Kidney epithelial cell (primary cell): Measurements from ENCODE around the gene LDLRAD4. TPM values are rescaled to one million over a fixed set of nuclear protein-coding genes. Genes with fewer than 3 reads are reported as not detected.

ENCODE experiments used
- DNase-seq: peaks from one replicate; pipeline ENCODE4 v3.0.0-alpha.2; 2010; ENCODE audit warnings: low read depth
- H3K27me3 ChIP-seq: 2 replicates; pipeline ENCODE4 v1.6.0; 2011; ENCODE audit warnings: low read length; ENCODE audit not compliant: control insufficient read depth, insufficient read depth
- H3K36me3 ChIP-seq: 2 replicates; pipeline ENCODE4 v1.5.1; 2011; ENCODE audit warnings: low read length; ENCODE audit not compliant: control insufficient read depth, insufficient read depth
- H3K4me3 ChIP-seq: 2 replicates; pipeline ENCODE4 v1.5.1; 2011; ENCODE audit warnings: low read depth, mild to moderate bottlenecking, control low read depth, low read length
- CTCF ChIP-seq: IDR thresholded peaks from 2 replicates; pipeline ENCODE4 v1.5.1; 2011; ENCODE audit warnings: mild to moderate bottlenecking, moderate library complexity, low read length, control low read depth, inconsistent platforms; ENCODE audit not compliant: insufficient read depth, poor library complexity, severe bottlenecking
- total RNA-seq: library from RNA; depleted of rRNA; stranded (reverse); fragments of >200 nt; gene quantifications from 2 replicates; pipeline ENCODE4 v1.2.3, GENCODE V29; 2015

LDLRAD4 gene
- total RNA-seq, 1 donor from 2014 or later, result 5.8 TPM

- TF ChIP-seq CTCF, result no peak
- DNase-seq, result no peak
- Histone ChIP-seq H3K36me3 (no peaks in the 10 kb centered on the region), H3K27me3 (no peaks in the 10 kb centered on the region), H3K4me3 (no peak overlapping the region)
Observed at GRCh38 chr18:13285874-13286273, 67.3 kb downstream of the LDLRAD4 start.

GRCh38 chr18:13286456-13287125 lies 68.0 kb downstream of the LDLRAD4 start:
- no peaks in the 10 kb centered on the region for H3K36me3 ChIP-seq
- TF ChIP-seq CTCF, result no peak
- H3K27me3 ChIP-seq, result no peaks in the 10 kb centered on the region
- H3K4me3 ChIP-seq, result no peak overlapping the region
- DNase-seq, result no peak

- DNase-seq, result no peak
- H3K27me3 ChIP-seq, result no peaks in the 10 kb centered on the region
- no peak for TF ChIP-seq CTCF
- H3K4me3 ChIP-seq, result no peak overlapping the region
- no peaks in the 10 kb centered on the region for H3K36me3 ChIP-seq
Observed at GRCh38 chr18:13287372-13287771, 68.8 kb downstream of the LDLRAD4 start.

DNA sequence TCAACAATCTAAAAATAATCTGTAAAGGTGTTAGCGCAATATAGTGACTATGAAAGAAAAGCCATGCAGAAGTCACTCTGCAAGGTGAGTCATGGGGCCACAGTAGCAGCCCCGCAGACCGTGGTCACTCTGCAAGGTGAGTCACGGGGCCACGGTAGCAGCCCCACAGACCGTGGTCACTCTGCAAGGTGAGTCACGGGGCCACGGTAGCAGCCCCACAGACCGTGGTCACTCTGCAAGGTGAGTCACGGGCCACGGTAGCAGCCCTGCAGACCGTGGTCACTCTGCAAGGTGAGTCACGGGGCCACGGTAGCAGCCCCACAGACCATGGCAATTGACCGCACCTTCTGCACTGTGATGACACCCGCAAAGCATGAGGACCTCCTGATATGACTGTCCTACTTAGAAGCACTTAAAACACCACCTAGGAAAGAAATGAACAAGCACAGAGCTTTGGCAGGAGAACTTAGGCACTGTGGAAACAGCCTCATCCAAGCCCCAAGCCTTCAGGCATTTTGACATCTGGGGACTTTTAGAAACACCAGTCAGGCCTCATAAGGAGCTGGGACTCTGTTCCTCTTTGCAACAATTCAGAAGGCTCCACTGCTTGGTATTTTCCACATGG lies 70.1 kb downstream of the LDLRAD4 start:
- TF ChIP-seq CTCF, result no peak
- no peak overlapping the region for H3K4me3 ChIP-seq
- no peaks in the 10 kb centered on the region for H3K27me3 ChIP-seq
- H3K36me3 ChIP-seq, result no peaks in the 10 kb centered on the region
- no peak for DNase-seq

DNA sequence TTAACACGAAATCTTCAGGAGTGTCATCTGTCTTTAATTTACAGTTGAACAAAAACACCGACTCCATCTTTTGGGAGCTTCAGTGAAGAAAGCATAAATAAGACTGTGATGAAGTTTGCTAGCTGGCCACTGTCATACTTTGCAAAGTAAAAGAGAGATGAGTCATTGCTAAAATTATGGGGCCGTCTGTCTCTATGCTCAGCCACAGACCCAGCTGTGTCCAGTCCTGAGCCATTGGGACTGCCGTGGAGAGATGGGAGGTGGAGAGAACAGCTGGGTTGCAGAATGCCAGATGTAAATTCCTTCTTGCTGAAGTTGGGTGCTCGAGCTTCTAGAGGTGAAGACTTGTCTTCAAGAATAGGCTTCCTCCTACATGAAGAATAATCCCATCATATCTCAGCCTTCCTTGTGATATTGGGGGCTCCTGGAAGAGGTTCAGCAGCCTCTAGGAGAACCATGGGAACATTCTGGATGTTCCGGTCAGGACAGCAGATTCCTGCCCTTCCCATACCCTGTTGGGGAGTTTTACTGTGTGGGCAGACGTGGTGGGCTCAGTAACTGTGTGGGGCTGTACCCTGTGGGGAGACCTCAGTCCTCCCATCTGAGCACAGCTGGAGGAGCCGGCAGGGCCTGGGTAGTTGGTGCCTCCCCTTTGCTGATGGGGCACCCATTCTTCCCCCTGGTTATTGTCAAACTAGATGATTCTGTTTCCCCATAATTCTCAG lies 71.1 kb downstream of the LDLRAD4 start:
- no peaks in the 10 kb centered on the region for H3K27me3 ChIP-seq
- no peak for TF ChIP-seq CTCF
- H3K4me3 ChIP-seq, result no peak overlapping the region
- no peaks in the 10 kb centered on the region for H3K36me3 ChIP-seq
- no peak for DNase-seq
